Neuronal stem cell (in vitro differentiated cells): ENCODE results near the gene CXADR.
A peak's percentile ranks its signal among the peaks of the same experiment; 100 is the strongest.

Experiments
- DNase-seq: peaks from one replicate; pipeline ENCODE4 v3.0.0-alpha.2; 2013; ENCODE audit warnings: low spot score
- H2AFZ ChIP-seq: one replicate; pipeline ENCODE4 v1.6.1; 2013; ENCODE audit warnings: mild to moderate bottlenecking, low read length, inconsistent platforms
- H2AK5ac ChIP-seq: 2 replicates; pipeline ENCODE4 v1.6.1; 2013; ENCODE audit warnings: low read depth, mild to moderate bottlenecking, inconsistent platforms, low read length, moderate library complexity, mixed read lengths
- H2BK120ac ChIP-seq: 2 replicates; pipeline ENCODE4 v1.6.1; 2013; ENCODE audit warnings: low read depth, mild to moderate bottlenecking, inconsistent platforms, low read length, moderate library complexity, mixed read lengths
- H2BK12ac ChIP-seq: one replicate; pipeline ENCODE4 v1.6.1; 2013; ENCODE audit warnings: low read length, inconsistent platforms
- H2BK15ac ChIP-seq: 2 replicates; pipeline ENCODE4 v1.6.1; 2013; ENCODE audit warnings: mild to moderate bottlenecking, low read length, inconsistent platforms, mixed read lengths
- H2BK5ac ChIP-seq: one replicate; pipeline ENCODE4 v1.6.1; 2013; ENCODE audit warnings: inconsistent platforms, mild to moderate bottlenecking, low read length, moderate library complexity
- H3K14ac ChIP-seq: one replicate; pipeline ENCODE4 v1.6.1; 2013; ENCODE audit warnings: low read length, inconsistent platforms
- H3K18ac ChIP-seq: 2 replicates; pipeline ENCODE4 v1.6.1; 2013; ENCODE audit warnings: low read length, inconsistent platforms
- H3K23ac ChIP-seq: 2 replicates; pipeline ENCODE4 v1.6.1; 2013; ENCODE audit warnings: low read depth, mild to moderate bottlenecking, mixed read lengths, low read length, inconsistent platforms; ENCODE audit not compliant: poor library complexity
- H3K27ac ChIP-seq: replicated peaks from 3 replicates; pipeline ENCODE4 v1.5.1; 2013; ENCODE audit warnings: low read length, inconsistent platforms
- H3K27me3 ChIP-seq, 3 experiments: 2 replicates each; pipeline ENCODE4 v1.6.1; 2013; ENCODE audit warnings: low read length in 3 of 3, mild to moderate bottlenecking in 2 of 3, inconsistent platforms in 1 of 3, low read depth in 1 of 3, mixed read lengths in 1 of 3, moderate library complexity in 1 of 3; ENCODE audit not compliant: control insufficient read depth in 3 of 3, insufficient read depth in 3 of 3
- H3K36me3 ChIP-seq, 2 donors: replicated peaks in 1 of 2; 2 replicates each; pipeline ENCODE4 v1.6.1; 2013; ENCODE audit warnings: low read length in 2 of 2; ENCODE audit not compliant: control insufficient read depth in 2 of 2, insufficient read depth in 2 of 2
- H3K4ac ChIP-seq: 2 replicates; pipeline ENCODE4 v1.6.1; 2013; ENCODE audit warnings: inconsistent platforms, mild to moderate bottlenecking, low read length, moderate library complexity
- H3K4me1 ChIP-seq, 2 donors: 1 replicate in 1 of 2; 2 replicates in 1 of 2; pipeline ENCODE4 v1.6.1; 2013; ENCODE audit warnings: low read length in 2 of 2, low read depth in 1 of 2; ENCODE audit not compliant: control insufficient read depth in 2 of 2, insufficient read depth in 1 of 2
- H3K4me2 ChIP-seq: one replicate; pipeline ENCODE4 v1.6.1; 2013; ENCODE audit warnings: mild to moderate bottlenecking, low read length, inconsistent platforms; ENCODE audit not compliant: insufficient read depth, poor library complexity, severe bottlenecking
- H3K4me3 ChIP-seq, 2 donors: 2 replicates each; pipeline ENCODE4 v1.5.1; 2013; ENCODE audit warnings: low read length in 2 of 2, mild to moderate bottlenecking in 2 of 2, inconsistent platforms in 1 of 2, moderate library complexity in 1 of 2
- H3K79me1 ChIP-seq: one replicate; pipeline ENCODE4 v1.6.1; 2013; ENCODE audit warnings: low read depth, mild to moderate bottlenecking, inconsistent platforms, low read length, moderate library complexity
- H3K9ac ChIP-seq: one replicate; pipeline ENCODE4 v1.6.1; 2013; ENCODE audit warnings: mild to moderate bottlenecking, low read depth, low read length, inconsistent platforms; ENCODE audit not compliant: poor library complexity
- H3K9me3 ChIP-seq, 2 donors: replicated peaks in 1 of 2; 2 replicates each; pipeline versions ENCODE3 to v1.6.1; 2013; ENCODE audit warnings: low read length in 2 of 2, mild to moderate bottlenecking in 2 of 2, inconsistent platforms in 1 of 2, low read depth in 1 of 2, mixed read lengths in 1 of 2, moderate library complexity in 1 of 2; ENCODE audit not compliant: control insufficient read depth in 2 of 2, insufficient read depth in 1 of 2
- H4K8ac ChIP-seq: one replicate; pipeline ENCODE4 v1.6.1; 2013; ENCODE audit warnings: low read depth, mild to moderate bottlenecking, inconsistent platforms, low read length, moderate library complexity
- H4K91ac ChIP-seq: one replicate; pipeline ENCODE4 v1.6.1; 2013; ENCODE audit warnings: low read length, low read depth, mild to moderate bottlenecking, inconsistent platforms; ENCODE audit not compliant: poor library complexity
- WGBS, 2 donors: extraction: QIAGEN DNeasy Blood & Tissue Kit; methylation state at CpG; one replicate each; pipeline ENCODE4 v1.1.7; 2013; ENCODE audit warnings: missing lambda C conversion rate in 2 of 2, mixed read lengths in 1 of 2; ENCODE audit not compliant: insufficient read length in 2 of 2, insufficient replicate concordance in 1 of 2; ENCODE audit errors: extremely low coverage in 2 of 2; 5-methylcytosine and 5-hydroxymethylcytosine counted together

CXADR gene

DNA sequence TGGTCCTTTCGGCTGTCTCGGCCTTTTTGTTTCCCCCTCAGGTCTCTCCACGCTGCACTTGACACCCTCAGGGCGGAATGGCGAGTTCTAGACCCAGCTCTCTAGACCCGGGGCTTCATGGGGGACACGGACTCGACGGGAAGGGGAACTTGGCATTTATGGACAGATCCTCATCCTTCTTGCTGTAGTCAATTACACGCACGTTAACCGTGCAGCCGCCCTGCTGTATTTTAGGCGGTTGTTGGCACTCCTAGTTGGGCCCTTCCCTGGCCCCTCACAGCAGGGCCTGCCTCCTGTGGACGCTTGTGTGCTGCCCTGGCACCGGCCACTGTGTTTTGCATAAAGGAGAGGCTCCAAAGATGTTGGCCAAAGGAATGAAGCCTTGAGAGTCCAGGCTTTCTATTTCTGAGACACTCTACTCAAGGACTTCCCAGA is 100.4 kb downstream of the CXADR start:
- Histone ChIP-seq H3K9ac (peak overlapping the region; percentile 56), H2AK5ac (no peak overlapping the region), H3K14ac (peak overlapping the region; percentile 78), H4K8ac (peak overlapping the region; percentile 32), H3K36me3 (peaks cover 0 to 23% of the 10 kb centered on the region in 2 donors), H3K4me2 (peak overlapping the region; percentile 47), H3K4me1 (peaks cover 2 to 7% of the 10 kb centered on the region in 2 donors), H3K4ac (no peak overlapping the region), H3K4me3 (peak overlapping the region; percentile 94 to 99), H2BK15ac (peak overlapping the region; percentile 47), H3K79me1 (peaks cover 4% of the 10 kb centered on the region), H2BK12ac (no peak overlapping the region), H2BK5ac (peak overlapping the region; percentile 31), H2BK120ac (no peak overlapping the region), H3K9me3 (peaks cover 0 to 5% of the 10 kb centered on the region in 2 donors), H3K23ac (peak overlapping the region; percentile 100), H2AFZ (peak overlapping the region; percentile 96), H3K27ac (no peak overlapping the region), H3K27me3 (peaks cover 0 to 10% (median 0%) of the 10 kb centered on the region in 3 experiments), H3K18ac (peak overlapping the region; percentile 94), H4K91ac (no peak overlapping the region)
- WGBS, 2 donors = no CpG with 5 or more reads among the region's 16 CpGs
- peak; percentile 4 for DNase-seq

DNA sequence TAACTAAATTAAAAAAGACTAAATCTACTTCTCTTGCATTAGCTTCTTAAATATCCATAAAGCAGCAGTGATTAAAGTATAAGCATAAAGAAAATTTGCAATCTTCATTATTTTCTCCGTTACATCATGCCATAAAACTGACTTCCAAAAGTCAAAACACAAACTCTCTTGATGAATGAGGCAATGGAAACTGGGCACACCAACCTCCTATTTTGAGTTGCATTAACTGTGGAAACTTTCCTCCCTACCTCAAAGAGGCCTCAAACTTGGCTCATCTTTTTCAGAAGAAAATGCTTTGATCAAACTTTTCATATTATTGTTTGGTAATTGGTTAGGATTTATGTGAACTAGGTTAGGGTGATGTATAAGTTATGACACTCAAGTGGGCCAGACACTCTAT is 104.0 kb downstream of the CXADR start:
- Histone ChIP-seq H3K4me1 (peaks cover 0 to 2% of the 10 kb centered on the region in 2 donors), H2AFZ (no peak overlapping the region), H3K14ac (no peak overlapping the region), H3K9ac (no peak overlapping the region), H3K23ac (no peak overlapping the region), H3K4me3 (no peak overlapping the region), H2BK12ac (no peak overlapping the region), H3K18ac (no peak overlapping the region), H3K27me3 (peaks cover 0 to 7% (median 0%) of the 10 kb centered on the region in 3 experiments), H2BK15ac (no peak overlapping the region), H2BK120ac (no peak overlapping the region), H3K4me2 (no peak overlapping the region), H3K79me1 (peaks cover 4% of the 10 kb centered on the region), H4K8ac (no peak overlapping the region), H2BK5ac (no peak overlapping the region), H2AK5ac (no peak overlapping the region), H3K27ac (no peak overlapping the region), H3K36me3 (no peaks in the 10 kb centered on the region), H3K4ac (no peak overlapping the region), H4K91ac (no peak overlapping the region), H3K9me3 (no peaks in the 10 kb centered on the region)
- DNase-seq = no peak
- no CpG with 5 or more reads among the region's 1 CpG for WGBS, 2 donors

DNA sequence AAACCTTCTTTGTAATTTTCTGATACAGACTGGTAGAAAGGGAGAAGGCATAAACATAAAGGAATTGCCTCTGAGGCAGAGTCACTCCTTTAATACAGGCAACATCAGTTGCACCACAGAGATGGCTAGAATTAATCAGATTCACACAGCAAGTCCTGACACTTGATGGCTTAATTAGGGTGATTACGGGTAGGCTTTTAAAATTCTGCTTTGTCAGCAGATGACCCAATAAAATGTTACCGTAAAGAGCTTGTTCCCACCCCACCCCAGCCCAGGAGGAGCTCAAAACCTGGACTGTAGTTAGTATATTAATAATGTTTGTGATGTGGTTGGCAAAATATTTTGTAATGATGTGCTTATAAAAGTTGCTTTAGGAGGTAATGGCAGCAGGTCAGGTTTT is 109.2 kb downstream of the CXADR start:
- H2BK5ac ChIP-seq = no peak overlapping the region
- H3K4ac ChIP-seq = no peak overlapping the region
- no peaks in the 10 kb centered on the region for H3K4me1 ChIP-seq
- no peak overlapping the region for H3K14ac ChIP-seq
- no peak overlapping the region for H2AFZ ChIP-seq
- H3K79me1 ChIP-seq = no peaks in the 10 kb centered on the region
- no peak overlapping the region for H3K18ac ChIP-seq
- no peak overlapping the region for H3K27ac ChIP-seq
- no peaks in the 10 kb centered on the region for H3K36me3 ChIP-seq
- no CpG with 5 or more reads among the region's 2 CpGs for whole genome bisulfite sequencing, 2 donors
- DNase-seq = no peak
- H3K4me3 ChIP-seq = no peak overlapping the region
- H3K9me3 ChIP-seq = no peaks in the 10 kb centered on the region
- H3K23ac ChIP-seq = no peak overlapping the region
- no peak overlapping the region for H4K91ac ChIP-seq
- no peak overlapping the region for H2BK15ac ChIP-seq
- no peak overlapping the region for H2AK5ac ChIP-seq
- no peak overlapping the region for H3K4me2 ChIP-seq
- no peaks in the 10 kb centered on the region for H3K27me3 ChIP-seq
- no peak overlapping the region for H3K9ac ChIP-seq
- no peak overlapping the region for H2BK120ac ChIP-seq
- H2BK12ac ChIP-seq = no peak overlapping the region
- H4K8ac ChIP-seq = no peak overlapping the region

DNA sequence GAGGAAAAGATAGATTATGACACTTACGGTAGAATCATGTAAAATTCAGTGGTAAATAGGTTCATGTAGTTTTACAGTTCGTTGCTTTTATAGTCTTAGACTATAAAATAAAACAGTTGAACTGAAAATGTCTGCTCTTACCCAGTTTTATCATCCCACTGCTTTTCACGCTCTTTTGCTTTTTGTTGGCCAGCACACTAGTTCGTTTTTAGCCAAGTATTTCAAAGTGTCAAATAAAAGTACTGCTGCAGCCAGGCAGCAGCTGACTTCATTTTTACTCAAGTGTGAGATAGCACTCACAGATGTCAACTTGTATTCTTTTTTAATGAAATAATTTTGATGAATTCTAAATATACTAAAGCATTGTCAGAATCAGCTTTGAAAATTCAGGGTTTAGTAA is 118.4 kb downstream of the CXADR start:
- Histone ChIP-seq H3K27ac (no peak overlapping the region), H2BK12ac (no peak overlapping the region), H2BK15ac (no peak overlapping the region), H3K9ac (no peak overlapping the region), H3K27me3 (no peaks in the 10 kb centered on the region), H3K4me1 (no peaks in the 10 kb centered on the region), H3K4me3 (no peak overlapping the region), H3K36me3 (no peaks in the 10 kb centered on the region), H3K9me3 (no peaks in the 10 kb centered on the region), H2AK5ac (no peak overlapping the region), H4K91ac (no peak overlapping the region), H4K8ac (no peak overlapping the region), H3K79me1 (no peaks in the 10 kb centered on the region), H3K18ac (no peak overlapping the region), H3K23ac (no peak overlapping the region), H3K14ac (no peak overlapping the region), H3K4me2 (no peak overlapping the region), H2BK120ac (no peak overlapping the region), H2AFZ (no peak overlapping the region), H3K4ac (no peak overlapping the region), H2BK5ac (no peak overlapping the region)
- WGBS, 2 donors = no CpG with 5 or more reads among the region's 4 CpGs
- no peak for DNase-seq
